BJ (cell line): ENCODE results near the gene HOXA5. TPM values are rescaled to one million over a fixed set of nuclear protein-coding genes. Genes with fewer than 3 reads are reported as not detected.

Experiments
- CTCF ChIA-PET: fragments of 350-600 bp; formaldehyde crosslinking; extraction: SDS; loops from one replicate; lab custom pipeline; 2021; ENCODE audit warnings: antibody characterized with exemption, inconsistent platforms; lab: Yijun Ruan, JAX
- POLR2A ChIA-PET: fragments of 300-600 bp; sonication (Branson Sonifier 250); formaldehyde crosslinking; extraction: SDS; loops from one replicate; lab custom pipeline; 2021; ENCODE audit warnings: antibody characterized with exemption; lab: Charles Lee
- DNase-seq: peaks from one replicate; pipeline ENCODE4 v3.0.0-alpha.2; 2011; ENCODE audit warnings: low read depth
- H3K27me3 ChIP-seq: 2 replicates; pipeline ENCODE4 v1.6.0; 2011; ENCODE audit warnings: low read length; ENCODE audit not compliant: control insufficient read depth, insufficient read depth
- H3K36me3 ChIP-seq: 2 replicates; pipeline ENCODE4 v1.5.1; 2011; ENCODE audit warnings: low read length; ENCODE audit not compliant: control insufficient read depth, insufficient read depth
- H3K4me3 ChIP-seq: 2 replicates; pipeline ENCODE4 v1.5.1; 2011; ENCODE audit warnings: low read depth, mild to moderate bottlenecking, control low read depth, low read length
- polyA plus RNA-seq: library from polyadenylated mRNA; depleted of rRNA; stranded (reverse); fragments of >200 nt; gene quantifications from 2 replicates; pipeline ENCODE4 v1.2.3, GENCODE V29; 2011
- TF ChIP-seq, protein P1 (sequence below): IDR thresholded peaks from 2 replicates; pipeline ENCODE4 v1.5.1; 2011; ENCODE audit warnings: low read depth, mild to moderate bottlenecking, control low read depth, inconsistent platforms, low read length, moderate library complexity; ENCODE audit not compliant: insufficient read depth

The HOXA5 gene
- polyA plus RNA-seq, 1 experiment: 1.2 TPM

DNA sequence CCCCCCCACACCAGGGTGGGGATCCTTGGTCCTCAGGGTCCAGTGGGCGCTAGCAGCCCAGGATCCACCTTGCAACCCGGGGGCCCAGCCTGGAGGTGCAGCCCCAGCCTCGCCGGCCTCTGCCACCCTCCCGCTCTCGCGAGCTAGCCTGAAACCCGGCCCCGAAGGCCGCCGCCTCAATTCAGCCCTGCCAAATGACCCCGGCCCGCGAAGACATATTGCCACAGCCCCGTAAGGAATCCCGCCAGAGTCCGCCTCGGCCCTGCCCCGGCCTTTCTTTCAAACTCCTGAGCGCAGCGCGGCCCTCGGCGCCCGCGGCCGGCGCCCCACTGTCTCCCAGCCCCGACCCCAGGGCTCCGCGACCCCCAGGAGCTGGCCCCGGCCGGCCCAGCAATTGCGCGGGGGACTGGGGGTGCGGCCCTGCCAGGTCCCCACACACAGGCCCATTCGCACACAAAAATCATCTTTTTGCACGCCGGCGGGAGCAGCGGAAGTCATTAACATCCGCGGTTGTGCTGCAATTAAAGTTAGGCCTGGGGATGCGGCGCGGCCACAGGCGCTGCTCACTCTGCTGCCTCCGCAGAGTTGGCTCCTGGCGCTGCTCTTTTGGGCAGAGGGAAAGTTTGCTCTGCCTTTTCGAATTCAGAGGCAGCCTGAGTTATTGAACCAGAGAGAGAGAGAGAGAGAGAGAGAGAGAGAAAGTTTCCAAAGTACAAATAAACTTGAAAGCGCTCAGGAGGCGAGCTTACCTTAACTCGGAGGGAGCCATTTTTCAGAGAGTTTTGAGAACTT is 4.0 kb downstream of the HOXA5 start:
- no peak for DNase-seq
- H3K4me3 ChIP-seq: no peak overlapping the region

DNA sequence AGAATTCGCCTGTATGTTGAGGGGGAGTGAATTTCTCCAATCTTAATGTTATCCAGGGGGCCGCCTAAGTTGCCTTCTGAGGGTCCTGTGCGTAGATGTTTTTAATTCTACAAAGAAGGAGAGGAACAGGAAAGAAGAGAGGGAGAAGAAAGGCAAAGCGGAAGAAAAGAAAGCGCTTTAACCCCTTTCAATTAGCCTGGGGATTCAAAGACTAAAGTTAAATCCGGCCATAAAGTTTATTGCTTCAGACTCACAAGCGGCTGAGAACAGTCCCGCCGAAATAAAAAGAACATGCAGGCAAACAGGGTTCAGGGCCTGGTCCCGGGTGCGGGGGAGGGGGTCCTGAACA is 4.5 kb downstream of the HOXA5 start:
- Histone ChIP-seq H3K4me3 (no peak overlapping the region), H3K36me3 (no peaks in the 10 kb centered on the region), H3K27me3 (no peaks in the 10 kb centered on the region)
- ChIA-PET CTCF (no interaction called here), POLR2A (no interaction called here)
- TF ChIP-seq, protein P1, sequence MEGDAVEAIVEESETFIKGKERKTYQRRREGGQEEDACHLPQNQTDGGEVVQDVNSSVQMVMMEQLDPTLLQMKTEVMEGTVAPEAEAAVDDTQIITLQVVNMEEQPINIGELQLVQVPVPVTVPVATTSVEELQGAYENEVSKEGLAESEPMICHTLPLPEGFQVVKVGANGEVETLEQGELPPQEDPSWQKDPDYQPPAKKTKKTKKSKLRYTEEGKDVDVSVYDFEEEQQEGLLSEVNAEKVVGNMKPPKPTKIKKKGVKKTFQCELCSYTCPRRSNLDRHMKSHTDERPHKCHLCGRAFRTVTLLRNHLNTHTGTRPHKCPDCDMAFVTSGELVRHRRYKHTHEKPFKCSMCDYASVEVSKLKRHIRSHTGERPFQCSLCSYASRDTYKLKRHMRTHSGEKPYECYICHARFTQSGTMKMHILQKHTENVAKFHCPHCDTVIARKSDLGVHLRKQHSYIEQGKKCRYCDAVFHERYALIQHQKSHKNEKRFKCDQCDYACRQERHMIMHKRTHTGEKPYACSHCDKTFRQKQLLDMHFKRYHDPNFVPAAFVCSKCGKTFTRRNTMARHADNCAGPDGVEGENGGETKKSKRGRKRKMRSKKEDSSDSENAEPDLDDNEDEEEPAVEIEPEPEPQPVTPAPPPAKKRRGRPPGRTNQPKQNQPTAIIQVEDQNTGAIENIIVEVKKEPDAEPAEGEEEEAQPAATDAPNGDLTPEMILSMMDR: no peak
- DNase-seq: no peak

More for the DNA sequence above, 4.0 kb downstream of the HOXA5 start:
- ChIA-PET POLR2A (no interaction called here), CTCF (interaction anchor here (1.0 to 5.9 kb wide), 3 partner anchors 8 to 285 kb away, joined by 3 to 59 read pairs (median 7); partner anchors contain the start of gene HOXA4)
- TF ChIP-seq, protein P1: no peak
- no peaks in the 10 kb centered on the region for H3K36me3 ChIP-seq
- H3K27me3 ChIP-seq: no peaks in the 10 kb centered on the region

DNA sequence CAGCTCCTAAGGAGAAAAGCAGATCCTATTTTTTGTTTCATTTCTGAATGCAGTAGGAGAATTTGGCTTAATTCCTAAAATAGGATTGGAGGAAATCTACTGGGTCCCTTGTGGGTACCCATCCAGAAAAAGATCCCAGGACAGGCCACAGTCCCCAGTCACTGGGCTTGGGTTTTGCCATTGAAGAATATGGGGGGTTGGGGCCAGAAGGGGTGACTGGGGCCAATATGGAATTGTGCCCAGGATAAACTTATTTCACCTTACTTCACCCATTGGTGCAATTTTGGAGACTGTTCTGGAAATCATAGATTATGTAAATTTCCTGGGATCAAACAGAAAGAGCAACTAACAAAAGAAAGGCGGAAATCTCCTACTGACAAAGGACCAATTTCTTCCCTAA is 5.0 kb downstream of the HOXA5 start:
- TF ChIP-seq, protein P1: no peak
- Histone ChIP-seq H3K4me3 (no peak overlapping the region), H3K27me3 (no peaks in the 10 kb centered on the region), H3K36me3 (no peaks in the 10 kb centered on the region)
- DNase-seq: no peak
- CTCF ChIA-PET: interaction anchor here (1.1 kb wide), 1 partner anchor 295 kb away, joined by 3 read pairs; no protein-coding TSS in a partner anchor
- POLR2A ChIA-PET: no interaction called here

DNA sequence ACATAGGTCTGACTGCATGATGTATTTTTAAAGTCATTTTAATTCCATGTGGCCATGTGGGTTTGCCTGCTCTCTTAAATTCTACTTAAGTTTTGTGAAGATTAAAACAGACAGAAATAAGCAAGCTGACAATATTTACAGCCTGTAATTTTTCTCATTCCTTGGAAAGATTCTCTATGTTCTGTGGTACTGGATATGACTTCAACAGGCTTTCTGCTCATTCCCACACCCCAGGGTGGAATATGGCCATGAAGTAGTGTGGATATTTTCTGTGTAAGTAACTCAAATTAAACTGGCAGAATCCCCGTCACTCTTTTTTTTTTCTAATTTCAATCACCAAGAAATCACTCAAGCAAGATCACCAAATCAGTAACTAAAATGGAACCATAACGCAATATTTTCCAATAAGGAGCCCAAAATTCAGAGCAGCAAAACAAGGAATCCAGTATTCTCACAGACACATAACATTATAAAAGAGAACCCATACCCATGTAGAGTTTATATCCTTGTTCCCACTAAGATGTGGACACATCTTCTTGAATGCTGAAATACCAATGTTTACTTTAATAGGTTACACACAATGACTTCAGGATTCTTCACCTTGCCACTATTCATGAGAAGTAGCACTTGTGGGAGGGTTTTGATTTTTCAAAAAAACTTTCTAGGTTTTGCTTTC is 5.7 kb downstream of the HOXA5 start:
- CTCF ChIA-PET: interaction anchor here (1.1 kb wide), 1 partner anchor 294 kb away, joined by 3 read pairs; no protein-coding TSS in a partner anchor

More for the DNA sequence above, 5.7 kb downstream of the HOXA5 start:
- TF ChIP-seq, protein P1: no peak
- Histone ChIP-seq H3K36me3 (no peaks in the 10 kb centered on the region), H3K4me3 (no peak overlapping the region), H3K27me3 (no peaks in the 10 kb centered on the region)
- DNase-seq: no peak
- POLR2A ChIA-PET: no interaction called here
